B cell (primary cell): ENCODE data around the gene AFG1L.
"Not testable (repeated sequence)": the region's sequence is repeated elsewhere in the genome, so short reads cannot be mapped to it uniquely, and the experiment has no call there.

Source experiments
- EZH2 ChIP-seq: IDR thresholded peaks from 2 replicates; pipeline ENCODE4 v1.6.1; 2012; ENCODE audit warnings: borderline replicate concordance, low read depth, mild to moderate bottlenecking, moderate library complexity, low read length; ENCODE audit not compliant: insufficient read depth, poor library complexity, severe bottlenecking
- TF ChIP-seq, protein P1 (sequence below): fragments of 200-600 bp; IDR thresholded peaks from one replicate; pipeline ENCODE4 v1.8.0; 2022; ENCODE audit warnings: antibody characterized with exemption, mild to moderate bottlenecking

DNA sequence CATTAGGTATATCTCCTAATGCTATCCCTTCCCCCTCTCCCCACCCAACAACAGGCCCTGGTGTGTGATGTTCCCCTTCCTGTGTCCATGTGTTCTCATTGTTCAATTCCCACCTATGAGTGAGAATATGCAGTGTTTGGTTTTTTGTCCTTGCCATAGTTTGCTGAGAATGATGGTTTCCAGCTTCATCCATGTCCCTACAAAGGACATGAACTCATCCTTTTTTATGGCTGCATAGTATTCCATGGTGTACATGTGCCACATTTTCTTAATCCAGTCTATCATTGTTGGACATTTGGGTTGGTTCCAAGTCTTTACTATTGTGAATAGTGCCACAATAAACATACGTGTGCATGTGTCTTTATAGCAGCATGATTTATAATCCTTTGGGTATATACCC, 154.9 kb downstream of the AFG1L start:
- TF ChIP-seq EZH2, result not testable (repeated sequence)
- TF ChIP-seq, protein P1, sequence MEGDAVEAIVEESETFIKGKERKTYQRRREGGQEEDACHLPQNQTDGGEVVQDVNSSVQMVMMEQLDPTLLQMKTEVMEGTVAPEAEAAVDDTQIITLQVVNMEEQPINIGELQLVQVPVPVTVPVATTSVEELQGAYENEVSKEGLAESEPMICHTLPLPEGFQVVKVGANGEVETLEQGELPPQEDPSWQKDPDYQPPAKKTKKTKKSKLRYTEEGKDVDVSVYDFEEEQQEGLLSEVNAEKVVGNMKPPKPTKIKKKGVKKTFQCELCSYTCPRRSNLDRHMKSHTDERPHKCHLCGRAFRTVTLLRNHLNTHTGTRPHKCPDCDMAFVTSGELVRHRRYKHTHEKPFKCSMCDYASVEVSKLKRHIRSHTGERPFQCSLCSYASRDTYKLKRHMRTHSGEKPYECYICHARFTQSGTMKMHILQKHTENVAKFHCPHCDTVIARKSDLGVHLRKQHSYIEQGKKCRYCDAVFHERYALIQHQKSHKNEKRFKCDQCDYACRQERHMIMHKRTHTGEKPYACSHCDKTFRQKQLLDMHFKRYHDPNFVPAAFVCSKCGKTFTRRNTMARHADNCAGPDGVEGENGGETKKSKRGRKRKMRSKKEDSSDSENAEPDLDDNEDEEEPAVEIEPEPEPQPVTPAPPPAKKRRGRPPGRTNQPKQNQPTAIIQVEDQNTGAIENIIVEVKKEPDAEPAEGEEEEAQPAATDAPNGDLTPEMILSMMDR, result not testable (repeated sequence)
